ENCODE results near the gene UBASH3B. TPM values are rescaled to one million over a fixed set of nuclear protein-coding genes. Genes with fewer than 3 reads are reported as not detected.

Gene UBASH3B
- total RNA-seq, 2 experiments from 2014 or later, result 16.2 to 20.1 TPM

- Mint-ChIP-seq H3K36me3 (ENCODE audit: low read depth) (no peaks in the 10 kb centered on the region), H3K4me3 (no peak overlapping the region), H3K27me3 (peaks cover 4% of the 10 kb centered on the region), H3K9me3 (ENCODE audit: low read depth) (no peaks in the 10 kb centered on the region), H3K4me1 (peaks cover 8% of the 10 kb centered on the region), H3K27ac (no peak overlapping the region)
- CTCF ChIA-PET, result interaction anchor here (0.6 to 2.4 kb wide), 8 partner anchors 14 to 196 kb away, joined by 3 to 13 read pairs (median 5); no protein-coding TSS in a partner anchor
- POLR2A ChIA-PET, result interaction anchor here (0.6 kb wide), 1 partner anchor 229 kb away, joined by 4 read pairs; the partner anchor contains the start of gene HSPA8
- ATAC-seq, result no peak
- DNase-seq, result no peak
- intact Hi-C loops (cut with DNase I, micrococcal nuclease), result no loop called here
Measured at GRCh38 chr11:122832721-122833470, 177.4 kb downstream of the UBASH3B start.

GRCh38 chr11:122833846-122834464 lies 178.4 kb downstream of the UBASH3B start:
- peaks cover 15% of the 10 kb centered on the region for H3K4me1 Mint-ChIP-seq
- POLR2A ChIA-PET, result no interaction called here

DNA sequence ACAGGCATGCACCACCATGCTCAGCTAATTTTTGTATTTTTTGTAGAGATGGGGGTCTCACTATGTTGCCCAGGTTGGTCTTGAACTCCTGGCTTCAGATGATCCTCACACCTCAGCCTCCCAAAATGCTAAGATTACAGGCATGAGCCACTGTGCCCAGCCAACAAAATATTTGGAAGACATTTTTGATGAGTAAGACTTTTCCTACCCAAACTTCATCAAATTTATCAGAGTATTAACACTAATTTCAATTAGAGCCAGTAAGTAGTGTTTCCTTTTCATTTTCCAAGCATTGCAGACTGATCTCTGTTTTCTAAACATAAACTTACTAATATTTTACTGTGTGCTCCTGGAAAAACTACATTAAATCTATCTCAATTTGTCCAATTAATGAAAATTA lies 181.4 kb downstream of the UBASH3B start:
- POLR2A ChIA-PET, result no interaction called here
- Mint-ChIP-seq H3K27me3 (peaks cover 4% of the 10 kb centered on the region), H3K4me3 (no peak overlapping the region), H3K9me3 (ENCODE audit: low read depth) (no peaks in the 10 kb centered on the region), H3K27ac (no peak overlapping the region), H3K36me3 (ENCODE audit: low read depth) (no peaks in the 10 kb centered on the region), H3K4me1 (peaks cover 17% of the 10 kb centered on the region)
- CTCF ChIA-PET, result interaction anchor here (0.7 to 2.5 kb wide), 4 partner anchors 16 to 89 kb away, joined by 3 to 14 read pairs (median 4); no protein-coding TSS in a partner anchor
- intact Hi-C loops (cut with DNase I, micrococcal nuclease), result no loop called here
- ATAC-seq (no peak), DNase-seq (no peak)

More at GRCh38 chr11:122833846-122834464, 178.4 kb downstream of the UBASH3B start:
- intact Hi-C loops (cut with DNase I, micrococcal nuclease), result no loop called here
- DNase-seq, result no peak
- no peaks in the 10 kb centered on the region for H3K9me3 Mint-ChIP-seq (ENCODE audit: low read depth)
- no peaks in the 10 kb centered on the region for H3K36me3 Mint-ChIP-seq (ENCODE audit: low read depth)
- H3K27me3 Mint-ChIP-seq, result peaks cover 4% of the 10 kb centered on the region
- CTCF ChIA-PET, result interaction anchor here (0.6 to 2.4 kb wide), 8 partner anchors 13 to 197 kb away, joined by 3 to 13 read pairs (median 5); no protein-coding TSS in a partner anchor
- H3K27ac Mint-ChIP-seq, result no peak overlapping the region
- no peak for ATAC-seq
- H3K4me3 Mint-ChIP-seq, result no peak overlapping the region

DNA sequence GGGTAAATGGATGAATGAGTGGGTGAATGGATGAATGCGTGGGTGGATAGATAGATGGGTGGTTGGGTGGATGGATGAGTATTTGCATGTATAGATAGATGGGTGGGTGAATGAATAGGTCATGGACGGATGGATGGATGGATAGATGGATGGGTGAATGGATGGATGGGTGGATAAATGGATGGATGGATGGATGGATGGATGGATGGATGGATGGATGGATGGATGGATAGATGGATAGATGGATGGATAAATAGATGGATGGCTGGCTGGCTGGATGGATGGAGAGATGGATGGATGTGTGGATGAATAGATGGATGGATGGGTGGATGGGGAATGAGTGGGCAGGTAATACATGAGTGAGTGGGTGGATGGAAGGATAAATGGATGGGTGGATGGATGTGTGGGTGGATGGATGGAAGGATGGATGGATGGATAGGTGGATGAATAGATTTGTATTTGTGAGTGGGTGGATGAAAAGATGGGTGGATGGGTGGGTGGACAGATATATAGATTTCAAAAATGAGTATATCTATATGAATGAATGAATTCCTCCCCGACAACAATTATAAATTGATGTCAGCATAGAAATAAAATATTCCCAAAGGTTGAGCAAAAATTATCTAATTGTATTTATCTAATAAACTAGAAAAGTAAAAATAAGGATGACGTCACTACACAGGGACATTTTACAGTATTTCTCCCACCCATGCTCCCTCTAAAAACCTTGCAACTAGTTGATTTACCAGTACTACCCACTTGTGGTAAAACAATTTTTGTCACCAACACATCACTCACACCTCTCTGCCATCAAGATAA lies 182.2 kb downstream of the UBASH3B start:
- ATAC-seq (no peak), DNase-seq (no peak)
- H3K4me1 Mint-ChIP-seq, result peaks cover 18% of the 10 kb centered on the region
- no peaks in the 10 kb centered on the region for H3K9me3 Mint-ChIP-seq (ENCODE audit: low read depth)
- H3K27me3 Mint-ChIP-seq, result peaks cover 4% of the 10 kb centered on the region
- H3K4me3 Mint-ChIP-seq, result no peak overlapping the region
- intact Hi-C loops (cut with DNase I, micrococcal nuclease), result no loop called here
- no peak overlapping the region for H3K27ac Mint-ChIP-seq
- CTCF ChIA-PET, result interaction anchor here (0.6 to 1.7 kb wide), 7 partner anchors 15 to 257 kb away, joined by 3 to 7 read pairs (median 4); no protein-coding TSS in a partner anchor
- H3K36me3 Mint-ChIP-seq (ENCODE audit: low read depth), result no peaks in the 10 kb centered on the region
- POLR2A ChIA-PET, result interaction anchor here (0.6 kb wide), 1 partner anchor 181 kb away, joined by 3 read pairs; no protein-coding TSS in a partner anchor

- ChIA-PET POLR2A (no interaction called here), CTCF (interaction anchor here (1.0 to 3.1 kb wide), 6 partner anchors 9 to 47 kb away, joined by 3 to 35 read pairs (median 4); no protein-coding TSS in a partner anchor)
- Mint-ChIP-seq H3K27ac (peak overlapping the region; percentile 89), H3K4me3 (peak overlapping the region; percentile 20), H3K4me1 (peaks cover 34% of the 10 kb centered on the region), H3K36me3 (ENCODE audit: low read depth) (no peaks in the 10 kb centered on the region), H3K9me3 (ENCODE audit: low read depth) (no peaks in the 10 kb centered on the region), H3K27me3 (no peaks in the 10 kb centered on the region)
- intact Hi-C loops (cut with DNase I, micrococcal nuclease), result no loop called here
- ATAC-seq (peak; percentile 88), DNase-seq (peak; percentile 70)
Measured at GRCh38 chr11:122843281-122844141, 188.0 kb downstream of the UBASH3B start.

GRCh38 chr11:122847466-122847865 lies 191.9 kb downstream of the UBASH3B start:
- CTCF ChIA-PET, result interaction anchor here (0.6 to 1.5 kb wide), 4 partner anchors 12 to 207 kb away, joined by 3 to 5 read pairs (median 4); no protein-coding TSS in a partner anchor
- Mint-ChIP-seq H3K27me3 (no peaks in the 10 kb centered on the region), H3K4me1 (peaks cover 55% of the 10 kb centered on the region), H3K4me3 (no peak overlapping the region), H3K27ac (no peak overlapping the region), H3K9me3 (ENCODE audit: low read depth) (no peaks in the 10 kb centered on the region), H3K36me3 (ENCODE audit: low read depth) (no peaks in the 10 kb centered on the region)
- ATAC-seq, result no peak
- intact Hi-C loops (cut with DNase I, micrococcal nuclease), result no loop called here
- no peak for DNase-seq
- POLR2A ChIA-PET, result no interaction called here

DNA sequence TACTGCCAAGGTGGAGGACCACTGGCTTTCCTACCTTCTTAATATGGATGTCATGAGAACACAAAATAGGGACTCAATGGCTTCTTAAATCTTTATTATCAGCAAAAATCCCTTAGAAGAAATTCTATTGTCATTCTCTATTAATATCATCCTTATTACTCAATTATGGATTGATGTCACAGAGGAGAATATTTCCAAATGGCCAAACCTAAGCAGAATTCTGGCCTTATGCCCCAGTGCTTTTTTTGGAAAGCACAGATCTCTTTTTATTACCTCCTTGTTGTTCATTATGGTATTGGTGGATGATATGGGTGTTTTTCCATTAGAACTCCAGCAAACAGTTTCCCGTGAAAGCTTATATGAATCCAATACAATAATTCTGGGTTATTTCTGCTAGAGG lies 192.7 kb downstream of the UBASH3B start:
- POLR2A ChIA-PET, result no interaction called here
- H3K36me3 Mint-ChIP-seq (ENCODE audit: low read depth), result no peaks in the 10 kb centered on the region
- DNase-seq, result no peak
- ATAC-seq, result no peak
- intact Hi-C loops (cut with DNase I, micrococcal nuclease), result no loop called here
- H3K4me3 Mint-ChIP-seq, result no peak overlapping the region
- no peaks in the 10 kb centered on the region for H3K9me3 Mint-ChIP-seq (ENCODE audit: low read depth)
- CTCF ChIA-PET, result interaction anchor here (1.0 to 1.5 kb wide), 3 partner anchors 28 to 206 kb away, joined by 3 to 7 read pairs (median 4); no protein-coding TSS in a partner anchor
- peaks cover 53% of the 10 kb centered on the region for H3K4me1 Mint-ChIP-seq
- H3K27me3 Mint-ChIP-seq, result no peaks in the 10 kb centered on the region
- no peak overlapping the region for H3K27ac Mint-ChIP-seq

- Mint-ChIP-seq H3K27ac (peak overlapping the region; percentile 78), H3K4me3 (no peak overlapping the region), H3K36me3 (ENCODE audit: low read depth) (no peaks in the 10 kb centered on the region), H3K27me3 (no peaks in the 10 kb centered on the region), H3K4me1 (peaks cover 37% of the 10 kb centered on the region), H3K9me3 (ENCODE audit: low read depth) (no peaks in the 10 kb centered on the region)
- ChIA-PET CTCF (interaction anchor here (0.7 to 8.8 kb wide), 5 partner anchors 49 to 270 kb away, joined by 3 to 119 read pairs (median 6); partner anchors contain the start of gene BSX), POLR2A (no interaction called here)
- intact Hi-C loops (cut with DNase I, micrococcal nuclease), result loop anchor here (5.0 kb wide), 2 partner anchors 38 to 223 kb away; no protein-coding TSS in a partner anchor
- ATAC-seq (peak; percentile 50), DNase-seq (peak; percentile 44)
Measured at GRCh38 chr11:122850076-122850631, 194.6 kb downstream of the UBASH3B start.

DNA sequence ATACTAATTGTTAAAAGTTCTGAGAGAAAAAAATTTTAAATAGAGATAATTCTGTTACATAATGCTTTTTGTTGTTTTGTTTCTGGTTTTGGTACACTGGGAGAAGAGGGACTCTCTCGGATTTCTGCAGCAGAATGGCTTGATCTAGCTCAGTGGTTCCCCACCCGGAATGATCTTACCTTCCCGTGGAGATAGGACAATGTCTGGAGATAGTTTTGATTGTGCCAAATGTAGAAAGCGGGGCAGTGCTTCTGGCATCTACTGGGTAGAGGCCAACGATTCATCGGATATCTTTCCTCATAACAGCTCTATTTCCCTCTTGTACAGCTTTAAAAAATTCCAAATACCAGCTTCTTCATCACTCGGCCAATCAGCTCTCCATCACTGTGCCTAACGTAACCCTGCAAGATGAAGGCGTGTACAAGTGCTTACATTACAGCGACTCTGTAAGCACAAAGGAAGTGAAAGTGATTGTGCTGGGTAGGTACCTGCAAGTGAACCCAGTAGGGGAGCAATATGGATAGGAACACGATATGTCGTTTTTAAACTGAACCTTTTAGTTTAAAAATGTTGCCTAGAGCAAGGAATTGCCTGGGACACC lies 195.9 kb downstream of the UBASH3B start:
- ATAC-seq, result peak; percentile 68
- intact Hi-C loops (cut with DNase I, micrococcal nuclease), result loop anchor here (5.0 kb wide), 2 partner anchors 39 to 224 kb away; no protein-coding TSS in a partner anchor

More for the DNA sequence above, 195.9 kb downstream of the UBASH3B start:
- ChIA-PET CTCF (interaction anchor here (0.9 to 8.8 kb wide), 22 partner anchors 7 to 271 kb away, joined by 3 to 119 read pairs (median 8); no protein-coding TSS in a partner anchor), POLR2A (no interaction called here)
- Mint-ChIP-seq H3K9me3 (ENCODE audit: low read depth) (no peaks in the 10 kb centered on the region), H3K27ac (peak overlapping the region; percentile 83), H3K36me3 (ENCODE audit: low read depth) (no peaks in the 10 kb centered on the region), H3K27me3 (no peaks in the 10 kb centered on the region), H3K4me3 (peak overlapping the region; percentile 37), H3K4me1 (peaks cover 44% of the 10 kb centered on the region)
- DNase-seq, result peak; percentile 26

Data from activated CD4-positive, alpha-beta T cell treated with anti-CD3 and anti-CD28 coated beads for 36 hours (primary cell).